ENCODE measurements around the gene LEFTY1.

DNA sequence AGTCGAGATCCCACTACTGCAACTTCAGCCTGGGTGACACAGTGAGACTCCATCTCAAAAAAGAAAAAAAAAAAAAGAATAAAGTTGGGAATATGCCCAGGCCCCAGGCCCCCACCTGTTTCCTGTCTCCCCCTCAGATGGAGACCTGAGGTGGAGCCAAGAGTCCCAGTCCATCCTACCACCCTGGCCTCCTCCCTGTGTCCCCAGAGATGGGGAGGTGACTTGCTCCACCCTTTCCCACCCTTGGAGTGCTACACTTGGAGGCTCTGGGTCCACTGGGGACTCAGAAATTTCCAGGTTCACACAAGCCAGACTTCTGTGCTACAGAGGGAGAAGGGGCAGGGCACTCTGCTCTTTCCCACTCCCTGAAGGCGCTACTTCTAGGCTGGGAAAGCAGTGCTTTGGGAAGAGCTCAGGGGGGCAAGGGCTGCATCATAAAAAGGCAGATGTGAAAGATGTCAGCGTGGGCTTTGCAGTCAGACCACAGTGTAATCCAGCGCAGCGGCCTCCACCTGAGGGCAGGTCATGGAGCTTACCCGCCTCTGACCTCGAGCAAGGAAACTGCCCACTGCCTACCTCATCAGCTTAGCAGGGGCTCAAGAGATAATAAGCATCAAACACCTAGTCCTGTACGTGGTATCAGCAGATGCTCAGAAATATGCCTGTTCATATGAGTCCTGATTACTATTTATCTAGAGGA, 20.2 kb downstream of the LEFTY1 start:
- TF ChIP-seq GATA2 (IDR thresholded peaks at IDR 0.05; ENCODE audit: low read depth, low read length), result no peak
- TF ChIP-seq GATA3 (IDR thresholded peaks at IDR 0.05; ENCODE audit: low read depth, low read length), result no peak

Measured in SH-SY5Y (cell line).